ENCODE data around the gene KEAP1. TPM values are rescaled to one million over a fixed set of nuclear protein-coding genes. Genes with fewer than 3 reads are reported as not detected.

KEAP1 gene
- total RNA-seq, 1 donor from 2014 or later: 71.2 TPM

DNA sequence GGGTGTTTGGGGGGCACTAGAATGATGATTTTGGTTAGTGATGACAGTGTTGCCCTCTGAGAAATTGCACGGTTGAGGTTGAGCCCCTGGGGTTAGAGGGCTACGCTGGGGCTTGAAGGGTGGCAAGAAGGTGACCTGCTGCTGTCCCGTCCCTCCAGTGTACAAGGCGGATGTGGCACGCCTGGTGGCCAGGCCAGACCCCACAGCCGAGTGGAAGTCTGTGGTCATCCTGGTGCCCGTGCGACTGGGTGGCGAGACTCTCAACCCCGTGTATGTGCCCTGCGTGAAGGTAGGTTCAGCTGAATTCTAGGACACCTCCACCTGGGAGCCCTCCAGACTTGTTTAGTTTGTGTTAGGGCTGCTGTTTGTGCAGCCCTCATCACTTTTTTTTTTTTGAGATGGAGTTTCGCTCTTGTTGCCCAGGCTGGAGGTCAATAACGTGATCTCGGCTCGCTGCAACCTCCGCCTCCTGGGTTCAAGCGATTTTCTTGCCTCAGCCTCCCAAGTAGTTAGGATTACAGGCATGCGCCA, 45.7 kb upstream of the KEAP1 start:
- Mint-ChIP-seq H3K27me3 (no peaks in the 10 kb centered on the region), H3K4me1 (ENCODE audit: unreplicated experiment) (no peaks in the 10 kb centered on the region), H3K36me3 (no peaks in the 10 kb centered on the region), H3K27ac (no peak overlapping the region), H3K4me3 (no peak overlapping the region), H3K9me3 (no peaks in the 10 kb centered on the region)
- TF ChIP-seq, protein P1, sequence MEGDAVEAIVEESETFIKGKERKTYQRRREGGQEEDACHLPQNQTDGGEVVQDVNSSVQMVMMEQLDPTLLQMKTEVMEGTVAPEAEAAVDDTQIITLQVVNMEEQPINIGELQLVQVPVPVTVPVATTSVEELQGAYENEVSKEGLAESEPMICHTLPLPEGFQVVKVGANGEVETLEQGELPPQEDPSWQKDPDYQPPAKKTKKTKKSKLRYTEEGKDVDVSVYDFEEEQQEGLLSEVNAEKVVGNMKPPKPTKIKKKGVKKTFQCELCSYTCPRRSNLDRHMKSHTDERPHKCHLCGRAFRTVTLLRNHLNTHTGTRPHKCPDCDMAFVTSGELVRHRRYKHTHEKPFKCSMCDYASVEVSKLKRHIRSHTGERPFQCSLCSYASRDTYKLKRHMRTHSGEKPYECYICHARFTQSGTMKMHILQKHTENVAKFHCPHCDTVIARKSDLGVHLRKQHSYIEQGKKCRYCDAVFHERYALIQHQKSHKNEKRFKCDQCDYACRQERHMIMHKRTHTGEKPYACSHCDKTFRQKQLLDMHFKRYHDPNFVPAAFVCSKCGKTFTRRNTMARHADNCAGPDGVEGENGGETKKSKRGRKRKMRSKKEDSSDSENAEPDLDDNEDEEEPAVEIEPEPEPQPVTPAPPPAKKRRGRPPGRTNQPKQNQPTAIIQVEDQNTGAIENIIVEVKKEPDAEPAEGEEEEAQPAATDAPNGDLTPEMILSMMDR (conservative IDR thresholded peaks at IDR 0.05): no peak
- DNase-seq (ENCODE audit: extremely low spot score, unreplicated experiment): no peak

DNA sequence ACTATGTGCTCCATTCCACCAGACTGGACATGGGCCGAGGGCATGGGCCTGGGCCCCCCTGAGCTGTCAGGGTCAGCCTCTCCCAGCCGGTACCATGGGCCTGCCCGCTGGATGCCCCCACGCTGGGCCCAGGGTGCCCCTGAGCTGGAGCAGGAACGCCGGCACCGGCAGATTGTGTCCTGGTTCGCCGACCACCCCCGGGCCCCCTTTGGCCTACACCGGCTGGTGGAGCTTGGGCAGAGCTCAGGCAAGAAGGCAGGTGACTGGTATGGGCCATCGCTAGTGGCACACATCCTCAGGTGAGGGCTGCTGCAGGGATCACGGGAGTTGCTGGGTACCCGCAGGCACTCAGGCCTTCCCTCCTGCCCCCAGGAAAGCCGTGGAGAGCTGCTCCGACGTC, 43.7 kb upstream of the KEAP1 start:
- TF ChIP-seq, protein P1 (conservative IDR thresholded peaks at IDR 0.05): no peak
- H3K27ac Mint-ChIP-seq: no peak overlapping the region
- DNase-seq (ENCODE audit: extremely low spot score, unreplicated experiment): no peak
- H3K36me3 Mint-ChIP-seq: no peaks in the 10 kb centered on the region
- H3K4me3 Mint-ChIP-seq: no peak overlapping the region
- no peaks in the 10 kb centered on the region for H3K9me3 Mint-ChIP-seq
- H3K4me1 Mint-ChIP-seq (ENCODE audit: unreplicated experiment): no peaks in the 10 kb centered on the region
- no peaks in the 10 kb centered on the region for H3K27me3 Mint-ChIP-seq

DNA sequence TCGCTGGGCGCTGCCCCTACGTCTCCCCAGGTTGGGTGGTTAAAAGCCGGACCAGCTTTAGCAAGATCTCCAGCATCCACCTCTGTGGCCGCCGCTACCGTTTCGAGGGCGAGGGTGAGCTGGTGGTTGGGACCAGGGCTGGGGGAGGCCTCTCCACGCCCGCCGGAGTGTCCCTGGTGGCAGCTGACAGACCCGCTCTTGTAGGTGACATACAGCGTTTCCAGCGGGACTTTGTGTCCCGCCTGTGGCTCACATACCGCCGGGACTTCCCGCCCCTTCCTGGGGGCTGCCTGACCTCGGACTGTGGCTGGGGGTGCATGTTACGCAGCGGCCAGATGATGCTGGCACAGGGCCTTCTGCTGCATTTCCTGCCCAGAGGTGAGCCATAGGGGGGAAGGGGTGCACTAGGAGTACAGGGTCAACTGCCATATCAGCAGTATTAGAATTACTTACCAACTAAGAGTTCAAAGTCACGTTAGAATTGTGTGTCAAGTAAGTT, 41.6 kb upstream of the KEAP1 start:
- peak overlapping the region; percentile 41 for H3K27ac Mint-ChIP-seq
- peak overlapping the region; percentile 90 for H3K4me3 Mint-ChIP-seq
- DNase-seq (ENCODE audit: extremely low spot score, unreplicated experiment): no peak
- TF ChIP-seq, protein P1 (conservative IDR thresholded peaks at IDR 0.05): no peak
- H3K36me3 Mint-ChIP-seq: no peaks in the 10 kb centered on the region
- H3K4me1 Mint-ChIP-seq (ENCODE audit: unreplicated experiment): no peaks in the 10 kb centered on the region
- no peaks in the 10 kb centered on the region for H3K9me3 Mint-ChIP-seq
- H3K27me3 Mint-ChIP-seq: peaks cover 3% of the 10 kb centered on the region

DNA sequence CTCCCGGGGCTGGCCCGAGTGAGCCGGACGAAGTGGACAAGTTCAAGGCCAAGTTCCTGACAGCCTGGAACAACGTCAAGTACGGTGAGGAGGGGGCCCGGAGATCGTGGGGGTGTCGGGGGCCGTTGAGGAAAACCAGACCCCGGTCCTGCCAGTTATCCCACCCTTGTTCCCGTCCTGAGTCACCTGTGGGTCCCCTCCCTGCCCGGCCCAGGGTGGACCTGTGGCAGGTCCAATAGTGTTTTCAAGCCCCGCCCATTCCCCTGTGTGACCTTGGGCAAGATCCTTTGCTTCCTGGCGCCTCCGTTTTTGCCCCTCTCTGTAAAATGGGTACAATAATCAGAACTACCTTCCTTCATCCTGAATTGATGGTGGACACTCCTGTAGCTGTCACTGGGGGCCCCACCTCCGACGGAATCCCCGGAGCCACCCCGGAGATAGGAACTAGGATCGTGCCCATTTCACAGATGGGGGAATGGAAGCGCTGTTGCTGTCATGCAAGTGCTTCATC, 41.1 kb upstream of the KEAP1 start:
- Mint-ChIP-seq H3K4me1 (ENCODE audit: unreplicated experiment) (no peaks in the 10 kb centered on the region), H3K27ac (peak overlapping the region; percentile 41), H3K36me3 (no peaks in the 10 kb centered on the region), H3K9me3 (no peaks in the 10 kb centered on the region), H3K27me3 (peaks cover 3% of the 10 kb centered on the region), H3K4me3 (peak overlapping the region; percentile 90)
- TF ChIP-seq, protein P1 (conservative IDR thresholded peaks at IDR 0.05): no peak
- no peak for DNase-seq (ENCODE audit: extremely low spot score, unreplicated experiment)

DNA sequence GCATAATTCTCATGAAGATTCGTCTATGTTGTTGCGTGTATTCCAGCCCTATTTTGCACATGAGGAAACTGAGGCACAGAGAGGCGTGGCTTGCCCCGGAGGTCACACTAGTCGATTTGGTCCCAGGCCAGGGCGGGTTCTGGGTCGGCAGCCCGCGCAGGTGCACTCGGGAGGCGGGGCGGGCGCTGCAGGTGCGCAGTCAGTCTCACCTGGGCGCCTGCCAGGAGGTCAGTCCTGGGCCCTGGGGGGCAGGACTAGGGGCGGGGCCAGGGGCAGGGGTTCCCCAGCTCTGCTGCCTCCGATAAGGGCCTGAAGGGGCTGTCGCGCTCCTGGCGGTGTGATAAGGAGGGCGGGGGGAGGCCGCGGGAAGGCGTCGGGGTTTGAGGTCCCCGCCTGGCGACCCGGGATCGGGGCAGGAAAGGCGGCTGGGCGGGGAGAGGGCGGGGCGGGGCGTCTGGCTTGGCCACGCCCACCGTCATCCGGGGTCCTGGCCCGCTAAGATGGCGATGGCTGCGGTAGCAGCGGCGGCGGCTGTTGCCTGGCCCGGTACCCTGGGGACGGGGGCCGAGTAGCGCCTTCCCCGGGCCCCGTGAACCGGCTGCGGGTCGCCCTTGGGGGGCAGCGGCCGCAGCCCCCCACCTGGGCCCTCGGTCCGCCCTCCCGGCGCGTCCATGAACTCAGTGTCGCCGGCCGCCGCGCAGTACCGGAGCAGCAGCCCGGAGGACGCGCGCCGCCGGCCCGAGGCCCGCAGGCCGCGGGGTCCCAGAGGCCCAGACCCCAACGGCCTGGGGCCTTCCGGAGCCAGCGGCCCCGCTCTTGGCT, 40.5 kb upstream of the KEAP1 start, which contains the start of gene ATG4D:
Gene ATG4D, plus strand, starts transcription at position 485 of the 822 bp plus-strand sequence. Its CDS starts 187 bp downstream, at position 672.
- Mint-ChIP-seq H3K4me3 (peak within 1 kb of the TSS; percentile 90), H3K9me3 (no peaks in the 10 kb centered on the region), H3K27me3 (peaks cover 10% of the 10 kb centered on the region), H3K4me1 (ENCODE audit: unreplicated experiment) (no peaks in the 10 kb centered on the region), H3K27ac (peak within 1 kb of the TSS; percentile 84), H3K36me3 (no peaks in the 10 kb centered on the region)
- TF ChIP-seq, protein P1 (conservative IDR thresholded peaks at IDR 0.05): no peak
- peak; percentile 88 for DNase-seq (ENCODE audit: extremely low spot score, unreplicated experiment)
